Endothelial cell of umbilical vein (primary cell): ENCODE data around the gene CASP12. TPM values are rescaled to one million over a fixed set of nuclear protein-coding genes. Genes with fewer than 3 reads are reported as not detected.

Source experiments
- BruUV-seq: library from RNA; stranded (reverse); fragments of 400-500 nt; replicated peaks from 2 replicates; lab custom pipeline; 2021; lab: Mats Ljungman, UMichigan
- CTCF ChIA-PET: fragments of 300-600, 350-600 bp; sonication (Branson Sonifier 250); formaldehyde crosslinking; loops from one replicate; lab custom pipeline; 2021; ENCODE audit warnings: antibody characterized with exemption, inconsistent platforms; lab: Charles Lee
- POLR2A ChIA-PET: fragments of 300-600, 350-600 bp; sonication (Branson Sonifier 250); formaldehyde crosslinking; loops from one replicate; lab custom pipeline; 2021; ENCODE audit warnings: antibody characterized with exemption, inconsistent platforms; lab: Charles Lee
- DNase-seq: peaks from one replicate; pipeline ENCODE4 v3.0.0-alpha.2; 2011; ENCODE audit warnings: low read depth, low spot score
- FAIRE-seq: peaks from 2 replicates; lab custom pipeline; 2011; peaks lifted over from hg19 to GRCh38; lab: Jason Lieb, UNC
- H2AFZ ChIP-seq: 2 replicates; pipeline ENCODE4 v1.6.0; 2012; ENCODE audit warnings: low read depth, low read length, control low read depth, inconsistent platforms
- H3K27ac ChIP-seq: 2 replicates; pipeline ENCODE4 v1.5.1; 2011; ENCODE audit warnings: low read depth, mild to moderate bottlenecking, control low read depth, low read length, moderate library complexity; ENCODE audit not compliant: insufficient read depth
- H3K27me3 ChIP-seq, 2 experiments: 2 replicates each; pipeline versions ENCODE4 v1.6.0 to v1.6.1; 2011; ENCODE audit warnings: low read length in 2 of 2, mixed read lengths in 1 of 2; ENCODE audit not compliant: control insufficient read depth in 2 of 2, insufficient read depth in 2 of 2
- H3K36me3 ChIP-seq, 2 experiments: 2 replicates in 1 of 2; 3 replicates in 1 of 2; pipeline ENCODE4 v1.5.1; 2011; ENCODE audit warnings: low read length in 2 of 2, mild to moderate bottlenecking in 1 of 2, moderate library complexity in 1 of 2; ENCODE audit not compliant: control insufficient read depth in 2 of 2, insufficient read depth in 2 of 2; ENCODE audit errors: extremely low read depth in 1 of 2
- H3K4me1 ChIP-seq: 3 replicates; pipeline ENCODE4 v1.5.1; 2011; ENCODE audit warnings: mild to moderate bottlenecking, low read length; ENCODE audit not compliant: control insufficient read depth, insufficient read depth; ENCODE audit errors: extremely low read depth
- H3K4me2 ChIP-seq: 2 replicates; pipeline ENCODE4 v1.6.1; 2011; ENCODE audit warnings: low read length, control low read depth, mixed read lengths; ENCODE audit not compliant: insufficient read depth
- H3K4me3 ChIP-seq, 3 experiments: fragments of 200-600 bp in 1 of 3; sonication (generic), shearing (Covaris generic) in 1 of 3; replicated peaks in 1 of 3; 2 replicates each; pipeline ENCODE4 v1.5.1; 2011 to 2016; ENCODE audit warnings: control low read depth in 3 of 3, low read length in 3 of 3, mild to moderate bottlenecking in 2 of 3, inconsistent platforms in 1 of 3, low read depth in 1 of 3, moderate library complexity in 1 of 3; ENCODE audit not compliant: insufficient read depth in 1 of 3
- H3K79me2 ChIP-seq: 2 replicates; pipeline ENCODE4 v1.6.0; 2012; ENCODE audit warnings: low read length, inconsistent platforms; ENCODE audit not compliant: control insufficient read depth, insufficient read depth
- H3K9ac ChIP-seq: replicated peaks from 2 replicates; pipeline ENCODE3; 2011; ENCODE audit warnings: low read length, control low read depth; ENCODE audit not compliant: insufficient read depth; ENCODE audit errors: extremely low read depth
- H3K9me1 ChIP-seq: replicated peaks from 3 replicates; pipeline ENCODE4 v1.6.0; 2011; ENCODE audit warnings: mild to moderate bottlenecking, low read length; ENCODE audit not compliant: control insufficient read depth, insufficient read depth; ENCODE audit errors: extremely low read depth
- H3K9me3 ChIP-seq: replicated peaks from 2 replicates; pipeline ENCODE4 v1.5.1; 2012; ENCODE audit warnings: low read length, inconsistent platforms; ENCODE audit not compliant: control insufficient read depth, insufficient read depth
- H4K20me1 ChIP-seq: replicated peaks from 2 replicates; pipeline ENCODE3; 2011; ENCODE audit warnings: mild to moderate bottlenecking, low read length; ENCODE audit not compliant: control insufficient read depth, insufficient read depth; ENCODE audit errors: extremely low read depth
- CTCF ChIP-seq, 2 donors: IDR thresholded peaks; 1 replicate in 1 of 2; 2 replicates in 1 of 2; pipeline ENCODE4 v1.5.1; 2011; ENCODE audit warnings: low read length in 2 of 2, mild to moderate bottlenecking in 2 of 2, moderate library complexity in 2 of 2, control low read depth in 1 of 2, inconsistent platforms in 1 of 2, low read depth in 1 of 2; ENCODE audit not compliant: insufficient read depth in 1 of 2; ENCODE audit errors: extremely low read depth in 1 of 2
- EZH2 ChIP-seq: IDR thresholded peaks from 2 replicates; pipeline ENCODE4 v1.6.1; 2012; ENCODE audit warnings: borderline replicate concordance, low read depth, mild to moderate bottlenecking, moderate library complexity, low read length, inconsistent platforms; ENCODE audit not compliant: severe bottlenecking
- FOS ChIP-seq: IDR thresholded peaks from 2 replicates; pipeline ENCODE4 v1.6.1; 2011; ENCODE audit warnings: mild to moderate bottlenecking, low read length, moderate library complexity, borderline replicate concordance; ENCODE audit not compliant: insufficient read depth
- GATA2 ChIP-seq: IDR thresholded peaks from 2 replicates; pipeline ENCODE4 v1.7.0; 2011; ENCODE audit warnings: low read depth, mild to moderate bottlenecking, moderate library complexity, mixed read lengths, low read length; ENCODE audit not compliant: insufficient read length, insufficient read depth
- JUN ChIP-seq: IDR thresholded peaks from 2 replicates; pipeline ENCODE4 v1.6.1; 2011; ENCODE audit warnings: borderline replicate concordance, low read depth; ENCODE audit not compliant: insufficient read length, insufficient read depth
- MAX ChIP-seq: IDR thresholded peaks from 2 replicates; pipeline ENCODE4 v1.6.1; 2011; ENCODE audit not compliant: insufficient read depth, insufficient read length
- MYC ChIP-seq: IDR thresholded peaks from one replicate; pipeline ENCODE4 v1.6.1; 2011; ENCODE audit warnings: mild to moderate bottlenecking, low read depth, low read length
- POLR2A ChIP-seq: IDR thresholded peaks from 2 replicates; pipeline ENCODE4 v1.6.1; 2012; ENCODE audit warnings: low read depth, mild to moderate bottlenecking, control low read depth, low read length
- POLR2AphosphoS5 ChIP-seq: IDR thresholded peaks from 2 replicates; pipeline ENCODE4 v1.6.1; 2012; ENCODE audit warnings: low read depth, mild to moderate bottlenecking, control low read depth, low read length, moderate library complexity; ENCODE audit not compliant: insufficient read depth
- dilution Hi-C: fragments of 300-500 bp; cut with MboI; formaldehyde crosslinking; loops from one replicate; pipeline ENCODE4 v1.15.0; 2019; ENCODE audit warnings: low sequenced_read_pairs; ENCODE audit not compliant: extremely low pct_ligation_motif_present
- intact Hi-C: fragments of 100-400 bp; cut with micrococcal nuclease; formaldehyde crosslinking; loops from one replicate; pipeline ENCODE4 v1.10.0; 2022
- polyA plus RNA-seq, 4 experiments: library from polyadenylated mRNA; depleted of rRNA in 3 of 4; stranded (reverse) in 3 of 4; unstranded in 1 of 4; fragments of >200 nt; gene quantifications; 2 replicates each; pipeline versions ENCODE4 v1.2.1 to v1.2.3, GENCODE V29; 2011 to 2012; ENCODE audit warnings: missing spikeins in 1 of 4
- total RNA-seq: library from RNA; stranded (reverse); gene quantifications from 2 replicates; pipeline ENCODE4 v1.2.3, GENCODE V29; 2021

CASP12 gene
- total and polyA plus RNA-seq, 2 donors (not counting 3 experiments of a cell fraction or from before 2014, with no cell fraction given), result 1.4 to 3.9 TPM

DNA sequence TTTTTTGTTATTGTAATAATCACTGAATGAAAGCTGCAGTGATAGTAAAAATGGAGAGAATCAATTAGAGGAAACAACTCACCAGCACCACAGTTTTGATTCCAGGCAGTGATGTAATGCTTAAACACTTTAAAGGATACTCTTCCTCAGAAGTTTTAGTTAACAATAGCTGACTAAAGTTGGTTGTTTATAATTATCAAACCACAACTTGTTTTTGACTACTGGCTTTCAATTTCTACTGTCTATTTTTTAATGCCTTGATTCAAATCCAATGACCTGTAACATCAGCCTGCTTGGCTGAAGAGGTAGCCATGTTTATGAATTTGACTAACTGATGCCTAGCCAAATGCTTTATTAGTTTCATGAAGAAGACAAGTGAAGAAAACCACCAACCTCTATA, 18.2 kb upstream of the CASP12 start:
- peaks cover 25% of the 10 kb centered on the region for H3K4me1 ChIP-seq
- dilution Hi-C loops, result no loop called here
- H3K27ac ChIP-seq, result peak overlapping the region; percentile 65
- POLR2A ChIA-PET, result no interaction called here
- no peaks in the 10 kb centered on the region for H3K79me2 ChIP-seq
- H3K27me3 ChIP-seq, result no peaks in the 10 kb centered on the region
- no peak for TF ChIP-seq GATA2
- TF ChIP-seq FOS, result peak; percentile 8
- peak; percentile 41 for TF ChIP-seq JUN
- peak overlapping the region in 2 of 3 experiments; percentile 55 to 81 for H3K4me3 ChIP-seq
- H4K20me1 ChIP-seq, result no peaks in the 10 kb centered on the region
- H2AFZ ChIP-seq, result peak overlapping the region; percentile 67
- BruUV-seq, result no TSS peak
- H3K9me3 ChIP-seq, result no peaks in the 10 kb centered on the region
- FAIRE-seq (no peak), DNase-seq (peak; percentile 79)
- no peaks in the 10 kb centered on the region for H3K36me3 ChIP-seq
- H3K4me2 ChIP-seq, result peak overlapping the region; percentile 97
- H3K9me1 ChIP-seq, result no peaks in the 10 kb centered on the region
- intact Hi-C loops, result loop anchor here (5.0 kb wide), 1 partner anchor 1289 kb away; no protein-coding TSS in a partner anchor
- CTCF ChIA-PET, result interaction anchor here (0.8 to 2.8 kb wide), 4 partner anchors 9 to 307 kb away, joined by 3 to 9 read pairs (median 4); partner anchors contain the start of gene CASP12
- H3K9ac ChIP-seq, result peak overlapping the region; percentile 87

GRCh38 chr11:104912102-104912501, 13.8 kb upstream of the CASP12 start:
- Histone ChIP-seq H3K27me3 (no peaks in the 10 kb centered on the region), H3K9ac (no peak overlapping the region), H3K9me1 (no peaks in the 10 kb centered on the region), H3K4me1 (peaks cover 14% of the 10 kb centered on the region), H2AFZ (no peak overlapping the region), H3K4me3 (no peak overlapping the region), H3K36me3 (peaks cover 0 to 5% of the 10 kb centered on the region in 2 experiments), H4K20me1 (no peaks in the 10 kb centered on the region), H3K79me2 (no peaks in the 10 kb centered on the region), H3K9me3 (no peaks in the 10 kb centered on the region), H3K4me2 (no peak overlapping the region), H3K27ac (no peak overlapping the region)
- CTCF ChIA-PET, result no interaction called here
- no TSS peak for BruUV-seq
- POLR2A ChIA-PET, result no interaction called here
- FAIRE-seq (no peak), DNase-seq (no peak)
- intact Hi-C loops, result no loop called here
- TF ChIP-seq JUN (no peak), GATA2 (no peak), POLR2A (no peak), MAX (no peak), POLR2AphosphoS5 (no peak), FOS (no peak), CTCF (IDR thresholded peaks at IDR 0.05; ENCODE audit: extremely low read depth in 1 of 2, insufficient read depth in 1 of 2, low read depth in 1 of 2, low read length in 2 of 2) (no peak), EZH2 (no peak), MYC (no peak)
- dilution Hi-C loops, result no loop called here
